Calu3 (cell line): ENCODE measurements around the gene CD1E. TPM values are rescaled to one million over a fixed set of nuclear protein-coding genes. Genes with fewer than 3 reads are reported as not detected.
A peak's percentile ranks its signal among the peaks of the same experiment; 100 is the strongest.

Experiments
- BruUV-seq: library from RNA; stranded (reverse); fragments of 400-500 nt; replicated peaks from 2 replicates; lab custom pipeline; 2021; lab: Mats Ljungman, UMichigan
- CTCF ChIA-PET: fragments of 300-600 bp; sonication (Branson Sonifier 250); formaldehyde crosslinking; loops from one replicate; lab custom pipeline; 2022; ENCODE audit warnings: antibody characterized with exemption; lab: Charles Lee
- DNase-seq: peaks from one replicate; pipeline ENCODE4 v3.0.0; 2022
- H3K27ac Mint-ChIP-seq: one replicate; pipeline ENCODE4 v1.8.0; 2022; ENCODE audit warnings: mixed read lengths; ENCODE audit not compliant: unreplicated experiment
- H3K27me3 Mint-ChIP-seq: one replicate; pipeline ENCODE4 v1.8.0; 2022; ENCODE audit warnings: mixed read lengths; ENCODE audit not compliant: unreplicated experiment
- H3K36me3 Mint-ChIP-seq: one replicate; pipeline ENCODE4 v1.8.0; 2022; ENCODE audit warnings: mild to moderate bottlenecking, moderate library complexity, mixed read lengths; ENCODE audit not compliant: insufficient read depth, unreplicated experiment
- H3K4me1 Mint-ChIP-seq: one replicate; pipeline ENCODE4 v1.8.0; 2022; ENCODE audit warnings: mild to moderate bottlenecking, low read depth, mixed read lengths; ENCODE audit not compliant: unreplicated experiment
- H3K4me3 Mint-ChIP-seq: one replicate; pipeline ENCODE4 v1.8.0; 2022; ENCODE audit warnings: mild to moderate bottlenecking, low read depth, moderate library complexity, mixed read lengths; ENCODE audit not compliant: unreplicated experiment
- H3K9me3 Mint-ChIP-seq: one replicate; pipeline ENCODE4 v1.8.0; 2022; ENCODE audit warnings: low read depth, mixed read lengths; ENCODE audit not compliant: unreplicated experiment
- intact Hi-C: fragments of 100-400 bp; cut with micrococcal nuclease; formaldehyde crosslinking; loops from one replicate; pipeline ENCODE4 v1.10.0; 2022; ENCODE audit not compliant: unreplicated experiment
- total RNA-seq: library from RNA; stranded (reverse); gene quantifications from 2 replicates; pipeline ENCODE4 v1.2.3, GENCODE V29; 2022
- TF ChIP-seq, protein P1 (sequence below): fragments of 200-600 bp; IDR thresholded peaks from one replicate; pipeline ENCODE4 v1.8.0; 2022; ENCODE audit warnings: antibody characterized with exemption; ENCODE audit not compliant: unreplicated experiment

CD1E gene
- total RNA-seq, 1 experiment from 2014 or later: not detected

DNA sequence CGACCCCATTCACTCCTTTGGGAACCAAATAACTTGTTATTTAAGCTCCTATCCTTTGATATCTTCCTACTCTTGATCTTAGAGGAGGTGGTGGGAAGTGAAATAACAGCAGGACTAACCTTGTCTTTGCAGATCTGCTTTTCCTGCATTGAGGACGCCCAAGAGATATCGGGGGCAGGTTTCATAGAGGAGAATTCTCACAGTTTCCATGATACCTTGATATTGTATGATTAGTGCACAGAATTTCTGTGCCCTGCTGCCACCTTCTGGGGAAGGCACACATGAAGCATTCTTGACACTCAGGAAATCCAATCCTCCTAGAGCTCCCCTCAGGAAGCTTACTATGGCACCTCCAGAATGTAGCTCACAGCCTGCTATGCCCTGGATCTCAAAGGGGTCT, 24.0 kb upstream of the CD1E start:
- CTCF ChIA-PET: interaction anchor here (0.6 to 1.7 kb wide), 4 partner anchors 10 to 683 kb away, joined by 3 to 21 read pairs (median 3); no protein-coding TSS in a partner anchor

DNA sequence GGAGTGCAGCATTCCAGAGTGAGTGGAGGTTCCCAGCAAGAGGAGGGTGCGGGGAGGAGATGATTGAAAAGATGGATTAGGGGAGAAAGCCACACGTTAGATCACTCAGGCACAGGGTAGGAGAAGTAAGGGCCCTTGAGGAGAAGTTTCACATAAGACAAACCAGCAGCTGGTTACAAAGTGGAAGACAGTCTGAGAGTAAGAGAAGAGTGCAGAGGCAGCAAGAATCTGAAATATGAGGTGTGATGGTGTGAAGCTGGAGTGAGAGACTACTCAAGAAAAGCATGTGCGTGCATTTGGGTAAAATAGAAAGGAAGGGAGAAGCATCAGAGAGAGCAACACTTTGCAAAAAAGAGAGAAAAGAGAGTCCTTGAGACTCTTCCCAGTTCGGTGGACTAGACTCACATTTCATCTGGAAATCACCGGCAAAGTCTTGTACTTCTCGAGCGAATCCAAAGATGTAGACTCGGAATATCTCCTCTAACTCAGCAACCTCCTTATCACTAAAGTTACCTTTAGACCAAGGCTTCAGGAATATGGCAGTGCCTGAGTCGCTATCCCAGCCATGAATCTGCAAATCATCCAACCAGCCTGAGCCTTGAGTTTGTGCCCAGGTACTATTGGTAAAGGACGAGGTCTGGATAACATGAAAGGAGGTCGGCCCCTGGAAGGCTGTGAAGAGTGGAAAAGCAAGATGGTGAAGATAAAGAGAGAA, 23.1 kb upstream of the CD1E start:
- Mint-ChIP-seq H3K27ac (no peak overlapping the region), H3K9me3 (no peaks in the 10 kb centered on the region), H3K36me3 (no peaks in the 10 kb centered on the region), H3K4me3 (no peak overlapping the region), H3K27me3 (no peaks in the 10 kb centered on the region), H3K4me1 (no peaks in the 10 kb centered on the region)
- no TSS peak for BruUV-seq
- TF ChIP-seq, protein P1, sequence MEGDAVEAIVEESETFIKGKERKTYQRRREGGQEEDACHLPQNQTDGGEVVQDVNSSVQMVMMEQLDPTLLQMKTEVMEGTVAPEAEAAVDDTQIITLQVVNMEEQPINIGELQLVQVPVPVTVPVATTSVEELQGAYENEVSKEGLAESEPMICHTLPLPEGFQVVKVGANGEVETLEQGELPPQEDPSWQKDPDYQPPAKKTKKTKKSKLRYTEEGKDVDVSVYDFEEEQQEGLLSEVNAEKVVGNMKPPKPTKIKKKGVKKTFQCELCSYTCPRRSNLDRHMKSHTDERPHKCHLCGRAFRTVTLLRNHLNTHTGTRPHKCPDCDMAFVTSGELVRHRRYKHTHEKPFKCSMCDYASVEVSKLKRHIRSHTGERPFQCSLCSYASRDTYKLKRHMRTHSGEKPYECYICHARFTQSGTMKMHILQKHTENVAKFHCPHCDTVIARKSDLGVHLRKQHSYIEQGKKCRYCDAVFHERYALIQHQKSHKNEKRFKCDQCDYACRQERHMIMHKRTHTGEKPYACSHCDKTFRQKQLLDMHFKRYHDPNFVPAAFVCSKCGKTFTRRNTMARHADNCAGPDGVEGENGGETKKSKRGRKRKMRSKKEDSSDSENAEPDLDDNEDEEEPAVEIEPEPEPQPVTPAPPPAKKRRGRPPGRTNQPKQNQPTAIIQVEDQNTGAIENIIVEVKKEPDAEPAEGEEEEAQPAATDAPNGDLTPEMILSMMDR: no peak
- intact Hi-C loops: no loop called here
- CTCF ChIA-PET: interaction anchor here (0.8 to 1.7 kb wide), 3 partner anchors 9 to 190 kb away, joined by 3 to 21 read pairs (median 3); no protein-coding TSS in a partner anchor
- no peak for DNase-seq

More for the DNA sequence above, 24.0 kb upstream of the CD1E start:
- H3K4me3 Mint-ChIP-seq: no peak overlapping the region
- DNase-seq: peak; percentile 29
- H3K27me3 Mint-ChIP-seq: no peaks in the 10 kb centered on the region
- TF ChIP-seq, protein P1: no peak
- H3K4me1 Mint-ChIP-seq: no peaks in the 10 kb centered on the region
- H3K27ac Mint-ChIP-seq: no peak overlapping the region
- no TSS peak for BruUV-seq
- no peaks in the 10 kb centered on the region for H3K9me3 Mint-ChIP-seq
- intact Hi-C loops: loop anchor here (5.0 to 10.0 kb wide), 3 partner anchors 85 to 185 kb away; no protein-coding TSS in a partner anchor
- H3K36me3 Mint-ChIP-seq: no peaks in the 10 kb centered on the region

DNA sequence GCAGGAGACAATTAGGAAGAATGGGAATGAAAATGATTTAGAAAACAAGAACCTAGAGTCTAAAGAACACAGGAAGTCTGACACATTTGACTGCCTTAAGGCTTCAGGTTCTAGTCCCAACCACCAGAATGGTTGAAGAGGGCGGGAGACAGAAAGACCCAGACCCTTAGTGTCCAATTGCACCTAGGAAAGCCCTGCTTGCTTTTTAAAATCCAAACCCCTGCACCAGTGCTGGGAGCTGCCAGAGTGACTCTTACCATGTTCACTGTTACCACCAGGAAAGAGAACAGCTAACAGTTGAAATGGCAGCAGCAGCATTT, 22.6 kb upstream of the CD1E start:
- TF ChIP-seq, protein P1: no peak
- no peaks in the 10 kb centered on the region for H3K36me3 Mint-ChIP-seq
- no peaks in the 10 kb centered on the region for H3K27me3 Mint-ChIP-seq
- no peak overlapping the region for H3K4me3 Mint-ChIP-seq
- intact Hi-C loops: no loop called here
- no peaks in the 10 kb centered on the region for H3K4me1 Mint-ChIP-seq
- no TSS peak for BruUV-seq
- no peaks in the 10 kb centered on the region for H3K9me3 Mint-ChIP-seq
- H3K27ac Mint-ChIP-seq: no peak overlapping the region
- no peak for DNase-seq
- CTCF ChIA-PET: no interaction called here

DNA sequence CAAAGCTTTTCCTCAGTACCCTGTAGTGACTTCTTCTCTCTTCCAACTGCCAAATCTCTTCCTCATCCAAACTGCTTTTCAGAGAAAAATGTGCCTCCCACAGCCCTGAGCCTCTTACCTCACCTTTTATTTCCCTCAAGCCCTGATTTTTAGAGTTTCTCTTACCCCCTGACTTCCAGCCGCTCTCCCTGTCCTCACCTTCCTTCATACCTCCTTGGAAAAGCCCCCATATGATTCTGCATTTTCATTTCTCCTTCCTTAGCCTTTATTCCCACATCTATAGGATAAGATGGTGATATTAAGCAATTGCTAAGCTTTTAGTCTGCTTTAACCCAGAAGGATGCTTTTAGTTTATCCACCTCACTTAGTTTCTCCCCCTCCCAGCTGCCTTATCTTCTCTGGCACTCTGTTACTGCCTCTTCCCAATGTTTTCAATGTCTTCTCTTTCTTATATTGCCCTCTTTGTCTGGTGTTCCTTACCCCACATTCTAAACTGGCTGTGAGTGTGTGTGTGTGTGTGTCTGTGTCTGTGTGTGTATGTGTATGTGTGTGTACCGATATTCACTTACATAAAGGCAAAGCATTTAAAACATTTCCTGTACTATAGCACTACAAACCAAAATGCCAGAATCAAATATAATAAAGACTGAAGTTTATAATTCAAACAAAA, 22.1 kb upstream of the CD1E start, which contains the start of gene CD1B:
CD1B (minus strand) TSS at position 51 of the 670 bp plus-strand sequence. CDS start 108 bp downstream, outside the sequence.
- no peak for DNase-seq
- CTCF ChIA-PET: no interaction called here
- H3K27me3 Mint-ChIP-seq: no peaks in the 10 kb centered on the region
- no peaks in the 10 kb centered on the region for H3K4me1 Mint-ChIP-seq
- intact Hi-C loops: no loop called here
- H3K9me3 Mint-ChIP-seq: no peaks in the 10 kb centered on the region
- H3K36me3 Mint-ChIP-seq: no peaks in the 10 kb centered on the region
- TF ChIP-seq, protein P1: no peak
- no peak within 1 kb of the TSS for H3K4me3 Mint-ChIP-seq
- no peak within 1 kb of the TSS for H3K27ac Mint-ChIP-seq
- BruUV-seq: no TSS peak
